HK-2 (cell line): ENCODE measurements around the gene EXOC3.
"Not testable (repeated sequence)": the region's sequence is repeated elsewhere in the genome, so short reads cannot be mapped to it uniquely, and the experiment has no call there.

Source experiments
- DNase-seq: peaks from one replicate; pipeline ENCODE4 v3.0.0-alpha.2; 2018; ENCODE audit not compliant: unreplicated experiment

The EXOC3 gene

GRCh38 chr5:500491-500890, 57.5 kb downstream of the EXOC3 start:
- no peak for DNase-seq

- no peak for DNase-seq
Observed at GRCh38 chr5:501105-501830, 58.3 kb downstream of the EXOC3 start.

GRCh38 chr5:501831-502184, 58.8 kb downstream of the EXOC3 start:
- no peak for DNase-seq

- DNase-seq = no peak
Observed at GRCh38 chr5:502325-503079, 59.5 kb downstream of the EXOC3 start.

GRCh38 chr5:504326-505154, 61.6 kb downstream of the EXOC3 start:
- no peak for DNase-seq

GRCh38 chr5:505951-506525, 63.1 kb downstream of the EXOC3 start:
- no peak for DNase-seq

GRCh38 chr5:507986-508575, 65.1 kb downstream of the EXOC3 start:
- DNase-seq = not testable (repeated sequence)

- DNase-seq = no peak
Observed at GRCh38 chr5:509611-510185, 66.7 kb downstream of the EXOC3 start.

GRCh38 chr5:510521-510920, 67.5 kb downstream of the EXOC3 start:
- no peak for DNase-seq

- no peak for DNase-seq
Observed at GRCh38 chr5:511476-511875, 68.5 kb downstream of the EXOC3 start.

GRCh38 chr5:513216-514100, 70.5 kb downstream of the EXOC3 start:
- DNase-seq = no peak

- DNase-seq = no peak
Observed at GRCh38 chr5:514101-514485, 71.1 kb downstream of the EXOC3 start.

- no peak for DNase-seq
Observed at GRCh38 chr5:514673-515072, 71.7 kb downstream of the EXOC3 start.

GRCh38 chr5:515273-515836, 72.4 kb downstream of the EXOC3 start:
- DNase-seq = no peak

GRCh38 chr5:516338-516925, 73.5 kb downstream of the EXOC3 start:
- no peak for DNase-seq
